Measurements from ENCODE around the gene RAB3GAP2.

DNA sequence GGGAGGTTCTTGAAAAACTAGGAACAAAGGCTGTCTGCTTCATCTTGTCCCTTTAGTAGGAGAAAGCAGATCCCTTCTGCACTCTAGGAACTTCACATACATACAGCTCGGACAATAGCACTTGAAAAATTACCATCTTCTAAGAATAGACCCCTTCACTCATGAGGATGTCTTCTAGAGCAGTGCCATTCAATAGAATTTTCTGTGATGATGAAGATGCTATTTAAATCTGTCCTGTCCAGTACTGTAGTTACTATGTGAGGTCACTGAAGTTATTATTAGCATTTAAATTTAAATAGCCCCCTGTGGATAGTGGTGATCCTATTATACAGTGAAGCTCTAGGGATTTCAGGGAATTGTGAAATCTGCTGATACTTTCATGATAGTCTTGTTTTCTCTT, 46.4 kb upstream of the RAB3GAP2 start:
- TF ChIP-seq, protein P1, sequence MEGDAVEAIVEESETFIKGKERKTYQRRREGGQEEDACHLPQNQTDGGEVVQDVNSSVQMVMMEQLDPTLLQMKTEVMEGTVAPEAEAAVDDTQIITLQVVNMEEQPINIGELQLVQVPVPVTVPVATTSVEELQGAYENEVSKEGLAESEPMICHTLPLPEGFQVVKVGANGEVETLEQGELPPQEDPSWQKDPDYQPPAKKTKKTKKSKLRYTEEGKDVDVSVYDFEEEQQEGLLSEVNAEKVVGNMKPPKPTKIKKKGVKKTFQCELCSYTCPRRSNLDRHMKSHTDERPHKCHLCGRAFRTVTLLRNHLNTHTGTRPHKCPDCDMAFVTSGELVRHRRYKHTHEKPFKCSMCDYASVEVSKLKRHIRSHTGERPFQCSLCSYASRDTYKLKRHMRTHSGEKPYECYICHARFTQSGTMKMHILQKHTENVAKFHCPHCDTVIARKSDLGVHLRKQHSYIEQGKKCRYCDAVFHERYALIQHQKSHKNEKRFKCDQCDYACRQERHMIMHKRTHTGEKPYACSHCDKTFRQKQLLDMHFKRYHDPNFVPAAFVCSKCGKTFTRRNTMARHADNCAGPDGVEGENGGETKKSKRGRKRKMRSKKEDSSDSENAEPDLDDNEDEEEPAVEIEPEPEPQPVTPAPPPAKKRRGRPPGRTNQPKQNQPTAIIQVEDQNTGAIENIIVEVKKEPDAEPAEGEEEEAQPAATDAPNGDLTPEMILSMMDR (IDR thresholded peaks at IDR 0.05): no peak
- TF ChIP-seq POLR2A (IDR thresholded peaks at IDR 0.05): no peak
- no peak for TF ChIP-seq EP300 (IDR thresholded peaks at IDR 0.05)

Measured in ovary (tissue), 3 donors.